Transverse colon (tissue), 3 donors: ENCODE measurements around the gene TRIP10.
A peak's percentile ranks its signal among the peaks of the same experiment; 100 is the strongest.

Source experiments
- POLR2A ChIP-seq: fragments of 450-650 bp; IDR thresholded peaks from one replicate; pipeline ENCODE4 v1.6.1; 2016; ENCODE audit warnings: antibody characterized with exemption, mild to moderate bottlenecking, moderate library complexity
- TF ChIP-seq, protein P1 (sequence below), 5 experiments: fragments of 200-600 bp in 3 of 5; fragments of 450-650 bp in 2 of 5; sonication (generic) in 3 of 5; IDR thresholded peaks; 1 replicate in 2 of 5; 2 replicates in 3 of 5; pipeline ENCODE4 v1.5.1; 2016 to 2017; ENCODE audit warnings: antibody characterized with exemption in 5 of 5, inconsistent platforms in 3 of 5, mild to moderate bottlenecking in 2 of 5, moderate library complexity in 1 of 5

DNA sequence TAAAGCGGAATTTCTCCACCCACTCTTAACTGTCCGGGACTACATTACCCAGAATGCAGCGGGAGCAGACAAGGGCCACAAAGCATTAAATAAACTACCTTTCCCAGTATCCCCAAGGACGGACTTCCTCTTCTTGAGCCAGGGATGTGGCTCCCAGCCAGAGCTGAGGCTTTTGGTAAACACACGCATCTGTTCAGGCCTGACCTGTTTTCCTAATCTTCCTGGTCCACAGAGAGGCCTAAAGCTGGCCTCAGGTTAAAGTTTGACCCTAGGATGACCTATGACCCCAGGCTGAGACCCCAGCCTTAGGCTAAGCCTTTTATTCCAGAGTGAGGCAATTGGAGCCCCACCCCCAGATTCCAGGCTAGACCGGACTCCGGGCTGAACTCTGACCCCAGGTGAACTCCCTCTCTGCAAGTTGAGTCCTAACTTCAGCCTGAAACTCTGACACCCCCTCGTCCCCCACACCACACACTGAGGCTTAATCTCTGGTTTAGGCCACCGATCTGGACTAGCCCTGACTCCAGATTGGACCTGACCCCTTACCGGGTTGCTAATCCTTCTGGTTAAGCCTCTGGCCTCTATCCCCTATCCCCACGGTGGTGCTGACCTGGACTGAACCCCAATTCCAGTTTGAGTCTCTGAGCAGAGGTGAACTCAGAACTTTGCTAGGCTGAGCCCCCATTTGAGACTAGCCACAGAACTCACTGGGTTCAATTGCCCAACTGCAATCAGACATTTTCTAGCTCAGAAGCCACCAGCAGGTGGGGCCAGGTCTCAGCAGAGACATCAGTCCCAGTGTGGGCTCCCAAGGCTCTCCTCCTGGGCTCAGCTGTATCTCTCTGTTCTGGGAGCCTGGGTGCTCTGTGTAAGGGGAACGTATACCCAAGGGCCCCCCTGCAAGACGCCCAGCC is 1.4 kb upstream of the TRIP10 start:
- no peak for TF ChIP-seq POLR2A
- TF ChIP-seq, protein P1, sequence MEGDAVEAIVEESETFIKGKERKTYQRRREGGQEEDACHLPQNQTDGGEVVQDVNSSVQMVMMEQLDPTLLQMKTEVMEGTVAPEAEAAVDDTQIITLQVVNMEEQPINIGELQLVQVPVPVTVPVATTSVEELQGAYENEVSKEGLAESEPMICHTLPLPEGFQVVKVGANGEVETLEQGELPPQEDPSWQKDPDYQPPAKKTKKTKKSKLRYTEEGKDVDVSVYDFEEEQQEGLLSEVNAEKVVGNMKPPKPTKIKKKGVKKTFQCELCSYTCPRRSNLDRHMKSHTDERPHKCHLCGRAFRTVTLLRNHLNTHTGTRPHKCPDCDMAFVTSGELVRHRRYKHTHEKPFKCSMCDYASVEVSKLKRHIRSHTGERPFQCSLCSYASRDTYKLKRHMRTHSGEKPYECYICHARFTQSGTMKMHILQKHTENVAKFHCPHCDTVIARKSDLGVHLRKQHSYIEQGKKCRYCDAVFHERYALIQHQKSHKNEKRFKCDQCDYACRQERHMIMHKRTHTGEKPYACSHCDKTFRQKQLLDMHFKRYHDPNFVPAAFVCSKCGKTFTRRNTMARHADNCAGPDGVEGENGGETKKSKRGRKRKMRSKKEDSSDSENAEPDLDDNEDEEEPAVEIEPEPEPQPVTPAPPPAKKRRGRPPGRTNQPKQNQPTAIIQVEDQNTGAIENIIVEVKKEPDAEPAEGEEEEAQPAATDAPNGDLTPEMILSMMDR (IDR thresholded peaks at IDR 0.05): peak; percentile 59 to 90 (median 60)
